ENCODE results near the gene PISD.
A peak's percentile ranks its signal among the peaks of the same experiment; 100 is the strongest.

DNA sequence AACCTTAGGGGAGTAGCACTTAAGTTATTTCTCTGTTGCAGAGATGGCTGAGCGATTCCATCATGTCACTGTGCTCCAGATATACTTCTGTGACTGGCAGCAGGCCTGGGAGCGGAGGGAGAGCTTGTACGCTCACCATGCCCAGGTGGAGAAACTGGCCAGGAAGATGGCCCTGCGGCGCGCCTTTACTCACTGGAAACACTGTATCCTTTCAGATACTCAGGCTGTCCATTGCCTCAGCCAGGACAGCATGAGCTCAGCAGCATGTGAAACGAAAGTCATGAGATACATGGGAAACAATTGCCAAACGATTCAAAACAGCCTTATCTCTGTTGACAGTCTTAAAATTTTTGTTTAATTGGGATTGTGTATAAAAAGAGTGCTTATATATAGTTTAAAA, 86.8 kb downstream of the PISD start:
- TF ChIP-seq, protein P1, sequence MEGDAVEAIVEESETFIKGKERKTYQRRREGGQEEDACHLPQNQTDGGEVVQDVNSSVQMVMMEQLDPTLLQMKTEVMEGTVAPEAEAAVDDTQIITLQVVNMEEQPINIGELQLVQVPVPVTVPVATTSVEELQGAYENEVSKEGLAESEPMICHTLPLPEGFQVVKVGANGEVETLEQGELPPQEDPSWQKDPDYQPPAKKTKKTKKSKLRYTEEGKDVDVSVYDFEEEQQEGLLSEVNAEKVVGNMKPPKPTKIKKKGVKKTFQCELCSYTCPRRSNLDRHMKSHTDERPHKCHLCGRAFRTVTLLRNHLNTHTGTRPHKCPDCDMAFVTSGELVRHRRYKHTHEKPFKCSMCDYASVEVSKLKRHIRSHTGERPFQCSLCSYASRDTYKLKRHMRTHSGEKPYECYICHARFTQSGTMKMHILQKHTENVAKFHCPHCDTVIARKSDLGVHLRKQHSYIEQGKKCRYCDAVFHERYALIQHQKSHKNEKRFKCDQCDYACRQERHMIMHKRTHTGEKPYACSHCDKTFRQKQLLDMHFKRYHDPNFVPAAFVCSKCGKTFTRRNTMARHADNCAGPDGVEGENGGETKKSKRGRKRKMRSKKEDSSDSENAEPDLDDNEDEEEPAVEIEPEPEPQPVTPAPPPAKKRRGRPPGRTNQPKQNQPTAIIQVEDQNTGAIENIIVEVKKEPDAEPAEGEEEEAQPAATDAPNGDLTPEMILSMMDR (IDR thresholded peaks at IDR 0.05), result no peak
- TF ChIP-seq POLR2A (IDR thresholded peaks at IDR 0.05) (no peak), POLR2AphosphoS5 (IDR thresholded peaks at IDR 0.05) (peak; percentile 75)
